GM18951 (cell line): Measurements from ENCODE around the gene SLC37A4.
A peak's percentile ranks its signal among the peaks of the same experiment; 100 is the strongest.
"Not testable (repeated sequence)": the region's sequence is repeated elsewhere in the genome, so short reads cannot be mapped to it uniquely, and the experiment has no call there.

Experiments used
- POLR2A ChIP-seq: IDR thresholded peaks from 4 replicates; pipeline ENCODE4 v1.6.1; 2011; ENCODE audit warnings: mild to moderate bottlenecking; ENCODE audit not compliant: insufficient read length, insufficient read depth; ENCODE audit errors: extremely low read depth
- in situ Hi-C: fragments of 300-500 bp; cut with MboI; formaldehyde crosslinking; loops from one replicate; pipeline ENCODE4 v1.12.0; 2022; ENCODE audit warnings: low sequenced_read_pairs, mixed read lengths, inconsistent platforms; ENCODE audit not compliant: unreplicated experiment

SLC37A4 gene

DNA sequence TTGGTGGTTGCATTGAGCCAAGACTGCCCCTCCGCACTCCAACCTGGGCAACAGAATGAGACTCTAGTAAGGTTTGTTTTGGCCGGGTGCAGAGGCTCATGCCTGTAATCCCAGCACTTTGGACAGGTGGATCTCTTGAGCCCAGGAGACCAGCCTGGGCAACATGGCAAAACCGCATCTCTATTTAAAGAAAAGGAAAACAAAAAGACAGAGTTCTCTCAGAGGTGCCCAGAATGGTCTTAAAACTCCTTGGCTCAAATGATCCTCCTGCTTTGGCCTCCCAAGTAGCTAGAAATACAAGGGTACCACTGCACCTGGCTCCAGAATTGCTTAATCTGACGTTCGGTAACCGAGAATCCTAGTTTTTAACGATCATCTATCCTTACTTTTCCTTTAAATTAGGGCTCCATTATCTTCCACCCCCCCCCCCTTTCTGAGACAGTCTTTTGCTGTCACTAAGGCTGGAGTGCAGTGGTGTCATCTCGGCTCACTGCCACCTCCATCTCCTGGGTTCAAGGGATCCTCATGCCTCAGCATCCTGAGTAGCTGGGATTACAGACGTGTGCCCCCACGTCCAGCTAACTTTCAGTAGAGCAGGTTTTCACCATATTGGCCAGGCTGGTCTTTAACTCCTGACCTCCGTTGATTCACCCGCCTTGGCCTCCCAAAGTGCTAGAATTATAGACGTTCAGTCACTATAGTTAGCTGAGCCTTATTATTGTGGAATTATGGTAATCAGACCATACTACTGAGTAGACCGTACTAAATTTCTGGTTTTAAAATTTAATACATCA, 14.3 kb downstream of the SLC37A4 start:
- in situ Hi-C loops: no loop called here
- TF ChIP-seq POLR2A: peak; percentile 20

DNA sequence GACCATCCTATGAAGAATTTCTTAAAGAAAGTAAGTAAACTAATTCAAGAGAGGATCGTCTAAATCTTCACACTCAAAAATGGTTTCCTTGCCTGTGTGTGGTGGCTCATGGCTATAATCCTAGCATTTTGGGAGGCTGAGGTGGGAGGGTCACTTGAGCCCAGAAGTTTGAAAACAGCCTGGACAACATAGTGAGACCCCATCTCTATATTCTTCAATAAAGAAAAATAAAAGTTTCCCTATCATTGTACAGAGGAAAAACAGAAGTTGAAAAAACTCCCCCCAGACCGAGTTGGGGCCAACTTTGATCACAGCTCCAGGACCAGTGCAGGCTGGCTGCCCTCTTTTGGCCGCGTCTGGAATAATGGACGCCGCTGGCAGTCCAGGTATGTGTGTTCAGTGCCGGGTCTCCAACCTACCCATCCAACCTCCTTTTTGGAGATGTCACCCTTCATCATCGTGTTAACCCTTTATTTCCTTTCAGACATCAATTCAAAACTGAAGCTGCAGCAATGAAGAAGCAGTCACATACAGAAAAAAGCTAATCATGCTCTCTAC, 15.5 kb downstream of the SLC37A4 start:
- in situ Hi-C loops: no loop called here

DNA sequence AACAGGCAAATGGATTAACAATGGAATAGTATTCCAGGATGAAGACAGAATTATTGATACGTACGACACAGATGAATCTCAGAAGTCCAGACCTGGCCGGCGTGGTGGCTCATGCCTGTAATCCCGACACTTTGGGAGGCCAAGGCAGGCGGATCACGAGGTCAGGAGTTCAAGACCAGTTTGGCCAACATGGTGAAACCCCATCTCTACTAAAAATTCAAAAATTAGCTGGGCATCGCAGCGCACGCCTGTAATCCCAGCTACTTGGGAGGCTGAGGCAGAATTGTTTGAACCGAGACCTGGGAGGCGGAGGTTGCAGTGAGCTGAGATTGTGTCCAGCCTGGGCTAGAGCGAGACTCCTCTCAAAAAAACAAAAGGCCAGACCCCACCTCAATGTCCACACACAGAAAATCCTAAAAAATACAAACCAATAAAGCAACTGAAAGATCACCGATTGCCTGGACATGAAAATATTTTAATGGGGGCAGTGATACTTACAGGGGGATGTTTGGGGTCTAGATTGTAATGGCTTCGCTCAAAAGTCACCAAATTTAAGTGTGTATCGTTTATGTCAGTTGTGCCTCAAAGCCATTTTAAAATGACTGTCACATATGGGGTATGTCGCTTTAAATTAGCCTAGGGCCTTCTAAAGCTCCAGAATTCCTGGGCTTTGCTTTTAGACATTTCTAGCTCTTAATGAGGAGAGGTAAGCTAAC, 16.3 kb downstream of the SLC37A4 start:
- in situ Hi-C loops: no loop called here
- TF ChIP-seq POLR2A: peak; percentile 33

More for the DNA sequence above, 15.5 kb downstream of the SLC37A4 start:
- TF ChIP-seq POLR2A: peak; percentile 32

DNA sequence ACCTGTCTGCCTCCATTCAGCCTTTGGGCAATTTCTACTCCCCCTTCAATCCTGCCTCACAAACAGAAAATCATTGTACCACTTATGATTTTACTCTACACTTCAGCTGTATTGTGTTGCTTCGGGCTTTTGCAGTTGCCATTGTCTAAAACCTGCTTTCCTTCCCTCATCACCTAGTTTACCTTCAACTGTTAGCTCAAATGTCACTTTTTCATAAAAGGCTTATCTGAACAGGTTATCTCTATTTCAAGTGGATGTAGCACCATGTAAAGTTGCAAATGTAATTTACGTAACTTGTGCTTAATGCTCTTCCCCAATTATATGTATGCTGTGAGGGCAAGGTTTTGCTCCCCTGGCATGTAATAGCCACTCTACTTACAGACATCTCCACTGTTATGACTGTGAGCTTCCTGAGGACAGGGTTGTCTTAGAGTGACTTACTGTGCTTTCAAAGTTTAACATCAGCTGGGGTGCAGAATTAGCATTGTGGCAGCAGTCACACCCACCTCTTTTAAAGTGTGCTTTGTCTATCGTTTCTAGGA, 18.0 kb downstream of the SLC37A4 start:
- in situ Hi-C loops: no loop called here
- no peak for TF ChIP-seq POLR2A

DNA sequence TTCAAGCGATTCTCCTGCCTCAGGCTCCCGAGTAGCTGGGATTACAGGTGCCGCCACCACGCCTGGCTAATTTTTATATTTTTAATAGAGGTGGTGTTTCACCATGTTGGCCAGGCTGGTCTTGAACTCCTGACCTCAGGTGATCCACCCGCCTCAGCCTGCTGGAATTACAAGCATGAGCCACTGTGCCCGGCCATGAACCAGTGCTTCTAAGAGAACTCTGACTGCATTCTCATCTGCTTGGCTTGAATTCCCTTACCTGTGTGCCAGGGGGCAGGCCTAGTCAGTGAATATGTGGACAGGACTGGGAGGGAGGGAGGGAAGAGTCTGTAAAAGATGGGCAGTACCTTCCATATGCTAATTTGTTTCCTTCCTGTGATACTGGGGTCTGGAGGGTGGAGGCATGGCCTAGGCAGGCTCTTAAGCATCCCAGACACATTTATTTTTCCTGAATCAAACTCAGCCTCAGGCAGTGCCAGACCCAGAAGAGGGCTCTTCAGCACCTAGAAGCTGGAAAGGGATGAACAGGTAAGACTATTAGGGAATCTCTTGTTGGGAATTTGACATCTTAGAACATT, 19.1 kb downstream of the SLC37A4 start:
- no peak for TF ChIP-seq POLR2A
- in situ Hi-C loops: no loop called here

DNA sequence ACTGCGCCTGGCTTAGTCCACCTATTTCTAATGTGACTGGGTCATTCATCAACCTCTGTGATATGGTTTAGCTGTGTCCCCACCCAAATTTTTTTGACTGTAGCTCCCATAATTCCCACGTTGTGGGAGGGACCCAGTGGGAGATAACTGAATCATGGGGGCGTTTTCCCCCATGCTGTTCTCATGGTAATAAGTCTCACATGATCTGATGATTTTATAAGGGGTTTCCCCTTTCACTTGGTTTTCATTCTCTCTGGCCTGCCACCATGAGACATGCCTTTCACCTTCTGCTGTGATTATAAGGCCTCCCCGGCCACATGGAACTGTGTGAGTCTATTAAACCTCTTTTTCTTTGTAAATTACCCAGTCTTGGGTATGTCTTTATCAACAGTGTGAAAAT, 24.0 kb downstream of the SLC37A4 start:
- TF ChIP-seq POLR2A: no peak
- in situ Hi-C loops: no loop called here

DNA sequence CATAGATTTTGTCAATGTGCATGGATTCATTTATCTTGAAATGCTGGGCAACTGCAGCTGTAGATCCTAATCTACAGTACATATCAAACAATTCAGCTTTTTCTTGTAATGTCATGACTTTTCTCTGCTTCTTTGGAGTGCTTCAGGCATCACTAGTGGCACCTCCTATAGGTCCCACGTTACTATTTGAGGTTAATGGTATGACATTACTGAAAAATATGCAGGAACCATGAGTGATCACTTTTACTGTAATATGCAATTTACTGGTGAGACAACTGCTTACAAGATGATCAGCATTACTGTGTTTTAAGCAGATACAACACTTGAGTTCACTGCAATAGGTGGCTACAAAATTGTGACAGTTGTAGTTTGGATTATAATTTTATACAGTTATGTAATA, 29.8 kb downstream of the SLC37A4 start:
- in situ Hi-C loops: no loop called here
- TF ChIP-seq POLR2A: no peak

DNA sequence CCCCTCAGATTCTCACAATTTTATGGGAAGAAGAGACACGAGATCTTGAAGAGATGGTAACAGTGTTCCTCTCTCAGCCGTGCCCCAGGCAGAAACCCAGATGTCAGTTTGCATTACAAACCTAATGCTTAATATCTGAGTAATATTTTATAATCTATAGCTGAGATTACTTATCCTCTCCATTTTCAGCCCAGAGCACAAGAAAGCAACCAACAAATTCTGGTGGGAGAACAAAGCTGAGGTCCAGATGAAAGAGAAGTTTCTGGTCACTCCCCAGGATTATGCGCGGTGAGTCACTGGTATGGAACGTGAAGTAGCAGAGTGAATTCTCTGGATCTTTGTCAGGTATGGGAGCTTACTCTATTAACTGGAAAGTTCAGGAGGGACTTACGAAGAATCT, 31.9 kb downstream of the SLC37A4 start:
- in situ Hi-C loops: no loop called here
- no peak for TF ChIP-seq POLR2A

DNA sequence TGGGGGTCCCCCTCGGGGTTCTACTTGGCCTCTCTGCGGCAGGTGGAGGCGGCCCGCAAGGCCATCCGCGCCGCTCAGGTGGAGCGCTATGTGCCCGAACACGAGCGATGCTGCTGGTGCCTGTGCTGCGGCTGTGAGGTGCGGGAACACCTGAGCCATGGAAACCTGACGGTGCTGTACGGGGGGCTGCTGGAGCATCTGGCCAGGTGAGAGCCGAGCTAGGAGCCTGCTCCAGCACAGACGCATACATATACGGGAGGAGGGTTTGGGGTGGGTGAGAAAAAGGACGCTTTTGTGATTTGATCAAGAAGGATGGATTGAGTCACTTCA, 32.3 kb downstream of the SLC37A4 start:
- in situ Hi-C loops: no loop called here

DNA sequence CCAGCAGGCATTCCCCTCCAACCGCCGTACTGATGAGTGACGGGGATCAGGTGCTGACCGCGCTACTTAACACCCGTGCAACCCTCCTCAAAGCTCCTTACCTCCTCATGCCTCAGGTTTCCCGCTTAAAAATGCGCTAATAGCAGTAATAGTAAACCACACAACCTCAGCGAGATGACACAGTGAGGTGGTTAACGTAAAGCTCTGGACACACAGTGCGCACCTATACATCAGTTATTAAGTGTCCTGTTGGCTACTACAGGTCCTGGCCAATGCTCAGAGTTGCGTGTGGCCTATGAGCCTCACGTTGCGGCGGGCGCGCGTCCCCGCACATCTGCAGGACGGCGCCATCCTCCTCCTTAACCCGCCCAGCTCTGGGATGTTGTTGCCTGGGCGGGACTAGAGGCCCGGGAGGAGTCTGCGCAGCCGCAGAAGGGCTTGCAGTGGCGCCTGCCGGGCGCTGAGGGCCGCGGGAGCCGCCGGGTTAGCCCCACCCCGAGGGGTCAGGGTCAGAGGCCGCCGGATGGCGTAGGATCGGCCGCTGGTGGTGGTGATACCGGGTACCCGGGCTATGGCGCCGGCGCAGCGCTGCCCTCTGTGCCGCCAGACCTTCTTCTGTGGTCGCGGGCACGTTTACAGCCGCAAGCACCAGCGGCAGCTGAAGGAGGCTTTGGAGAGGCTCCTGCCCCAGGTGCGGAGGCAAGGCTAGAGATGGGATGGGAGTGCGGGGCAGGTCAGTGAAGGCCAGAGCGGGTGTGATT, 32.9 kb downstream of the SLC37A4 start, which contains the start of gene CENATAC:
Gene CENATAC, plus strand, starts transcription at position 512 of the 761 bp plus-strand sequence. Its CDS starts 60 bp downstream, at position 572.
- peak; percentile 91 for TF ChIP-seq POLR2A
- in situ Hi-C loops: no loop called here

More for the DNA sequence above, 32.3 kb downstream of the SLC37A4 start:
- no peak for TF ChIP-seq POLR2A

DNA sequence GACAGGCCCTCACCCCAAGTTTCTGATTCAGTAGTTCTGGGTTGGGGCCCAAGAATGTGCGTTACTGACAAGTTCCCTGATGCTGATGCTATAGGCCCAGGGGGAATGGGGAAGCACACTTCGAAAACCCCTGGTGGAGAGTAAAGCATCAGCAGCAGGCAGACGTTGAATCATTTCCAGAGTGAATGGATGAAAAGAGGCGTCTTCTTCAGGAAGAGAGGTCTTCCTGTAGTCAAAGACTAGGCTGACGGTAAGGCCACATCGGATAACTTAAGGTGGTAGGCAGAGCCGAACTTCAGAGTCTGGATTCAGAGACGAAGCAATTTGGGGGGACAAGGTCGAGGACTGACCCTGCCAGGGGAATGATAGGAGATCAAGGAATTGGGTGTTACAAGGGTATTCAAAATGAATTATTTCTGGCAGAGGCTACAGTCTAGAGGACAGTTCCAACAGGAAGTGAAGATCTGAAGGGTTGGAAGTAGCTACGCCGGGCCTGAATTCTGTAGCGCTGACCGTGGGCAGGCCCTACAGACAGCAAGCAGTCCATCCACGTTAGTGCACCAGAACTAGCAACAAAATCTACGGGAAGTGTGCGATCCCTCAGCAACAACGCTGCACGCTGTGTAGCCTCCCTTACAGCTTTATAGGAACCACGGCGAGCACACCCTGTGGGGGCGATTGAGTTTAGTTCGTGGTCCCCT, 33.6 kb downstream of the SLC37A4 start:
- in situ Hi-C loops: no loop called here

DNA sequence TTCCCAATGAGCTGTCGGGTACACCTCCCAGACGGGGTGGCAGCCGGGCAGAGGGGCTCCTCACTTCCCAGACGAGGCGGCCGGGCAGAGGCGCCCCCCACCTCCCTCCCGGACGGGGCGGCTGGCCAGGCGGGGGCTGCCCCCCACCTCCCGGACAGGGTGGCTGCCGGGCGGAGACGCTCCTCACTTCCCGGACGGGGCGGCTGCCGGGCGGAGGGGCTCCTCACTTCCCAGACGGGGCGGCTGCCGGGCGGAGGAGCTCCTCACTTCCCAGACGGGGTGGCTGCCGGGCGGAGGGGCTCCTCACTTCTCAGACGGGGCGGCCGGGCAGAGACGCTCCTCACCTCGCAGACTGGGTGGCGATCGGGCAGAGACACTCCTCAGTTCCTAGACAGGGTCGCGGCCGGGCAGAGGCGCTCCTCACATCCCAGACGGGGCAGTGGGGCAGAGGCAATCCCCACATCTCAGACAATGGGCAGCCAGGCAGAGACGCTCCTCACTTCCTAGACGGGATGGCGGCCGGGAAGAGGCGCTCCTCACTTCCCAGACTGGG, 39.1 kb downstream of the SLC37A4 start:
- in situ Hi-C loops: not testable (repeated sequence)

More for the DNA sequence above, 33.6 kb downstream of the SLC37A4 start:
- peak; percentile 13 for TF ChIP-seq POLR2A
